Measurements from ENCODE around the gene EMILIN2.

The EMILIN2 gene

DNA sequence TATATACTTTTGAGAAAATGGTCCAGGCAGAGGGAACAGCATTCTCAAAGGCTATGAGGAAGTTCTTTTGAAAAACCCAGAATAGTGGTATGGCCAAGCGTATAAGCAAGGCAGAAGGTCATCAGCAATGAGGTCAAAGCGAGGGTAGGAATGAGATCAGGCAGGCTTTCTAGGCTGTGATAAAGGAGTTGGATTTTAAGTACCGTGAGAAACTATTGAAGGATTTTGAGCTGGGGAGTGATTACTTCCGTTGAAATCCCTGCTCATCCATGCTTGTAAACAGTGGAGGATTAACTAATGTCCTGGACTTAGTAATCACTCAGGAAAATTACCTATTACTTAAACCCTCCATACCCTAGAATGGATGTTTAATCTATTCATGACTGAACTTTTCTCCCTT is 50.2 kb downstream of the EMILIN2 start:
- TF ChIP-seq, protein P1, sequence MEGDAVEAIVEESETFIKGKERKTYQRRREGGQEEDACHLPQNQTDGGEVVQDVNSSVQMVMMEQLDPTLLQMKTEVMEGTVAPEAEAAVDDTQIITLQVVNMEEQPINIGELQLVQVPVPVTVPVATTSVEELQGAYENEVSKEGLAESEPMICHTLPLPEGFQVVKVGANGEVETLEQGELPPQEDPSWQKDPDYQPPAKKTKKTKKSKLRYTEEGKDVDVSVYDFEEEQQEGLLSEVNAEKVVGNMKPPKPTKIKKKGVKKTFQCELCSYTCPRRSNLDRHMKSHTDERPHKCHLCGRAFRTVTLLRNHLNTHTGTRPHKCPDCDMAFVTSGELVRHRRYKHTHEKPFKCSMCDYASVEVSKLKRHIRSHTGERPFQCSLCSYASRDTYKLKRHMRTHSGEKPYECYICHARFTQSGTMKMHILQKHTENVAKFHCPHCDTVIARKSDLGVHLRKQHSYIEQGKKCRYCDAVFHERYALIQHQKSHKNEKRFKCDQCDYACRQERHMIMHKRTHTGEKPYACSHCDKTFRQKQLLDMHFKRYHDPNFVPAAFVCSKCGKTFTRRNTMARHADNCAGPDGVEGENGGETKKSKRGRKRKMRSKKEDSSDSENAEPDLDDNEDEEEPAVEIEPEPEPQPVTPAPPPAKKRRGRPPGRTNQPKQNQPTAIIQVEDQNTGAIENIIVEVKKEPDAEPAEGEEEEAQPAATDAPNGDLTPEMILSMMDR (IDR thresholded peaks at IDR 0.05; ENCODE audit: low read depth, low read length): no peak
- H3K4me3 ChIP-seq (ENCODE audit: low read depth, low read length): no peak overlapping the region

DNA sequence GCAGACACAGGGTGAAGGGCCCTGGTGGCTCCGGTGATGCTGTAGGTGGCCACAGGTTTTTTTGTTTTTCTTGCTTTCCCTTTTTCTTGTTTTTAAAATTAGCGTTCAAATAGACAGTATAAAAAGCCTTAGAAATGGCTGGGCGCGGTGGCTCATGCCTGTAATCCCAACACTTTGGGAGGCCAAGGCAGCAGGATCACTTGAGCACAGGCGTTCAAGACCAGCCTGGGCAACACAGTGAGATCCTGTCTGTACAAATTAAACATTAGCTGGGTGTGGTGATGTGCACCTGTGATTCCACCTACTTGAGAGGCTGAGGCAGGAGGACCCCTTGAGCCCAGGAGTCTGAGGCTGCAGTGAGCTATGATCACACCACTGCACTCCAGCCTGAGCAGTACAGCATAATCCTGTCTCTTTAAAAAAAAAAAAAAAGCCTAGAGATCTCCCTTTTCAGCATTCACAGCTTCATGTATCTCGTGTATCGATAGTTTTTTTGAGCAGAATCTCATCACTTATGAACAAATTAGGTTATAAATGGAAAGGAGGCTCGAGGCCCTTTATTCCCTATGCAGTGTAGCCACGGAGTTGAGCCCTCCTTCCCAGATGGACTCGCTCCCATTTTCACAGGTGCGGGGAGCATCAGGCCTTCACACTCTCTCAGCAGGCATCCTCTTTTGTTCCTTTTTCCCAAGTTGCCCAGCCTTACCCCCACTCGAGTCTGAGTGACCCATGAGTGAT is 50.8 kb downstream of the EMILIN2 start:
- TF ChIP-seq, protein P1 (IDR thresholded peaks at IDR 0.05; ENCODE audit: low read depth, low read length): no peak
- H3K4me3 ChIP-seq (ENCODE audit: low read depth, low read length): no peak overlapping the region

DNA sequence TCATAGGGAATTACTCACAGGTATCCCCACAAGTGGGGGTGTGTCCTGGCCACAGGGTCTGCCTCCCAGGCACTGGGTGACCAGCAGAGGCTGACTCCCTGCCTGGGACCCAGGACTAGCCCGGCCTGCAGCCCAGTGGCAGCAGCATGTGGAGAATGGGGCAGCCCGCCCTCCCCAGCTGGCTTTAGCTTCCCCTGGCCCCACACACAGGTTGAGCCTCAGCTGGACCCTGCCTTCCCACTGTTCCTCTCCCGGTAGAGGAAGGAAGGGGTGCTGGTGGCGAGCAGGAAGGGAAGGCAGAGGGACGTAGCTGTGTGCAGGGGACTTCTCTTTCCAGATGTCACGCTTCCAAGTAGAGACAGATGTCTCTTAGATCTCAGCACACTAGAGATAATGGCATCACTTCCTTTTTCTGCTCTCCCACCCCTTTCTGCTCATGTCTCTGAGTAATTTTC is 51.4 kb downstream of the EMILIN2 start:
- TF ChIP-seq, protein P1 (IDR thresholded peaks at IDR 0.05; ENCODE audit: low read depth, low read length): no peak
- no peak overlapping the region for H3K4me3 ChIP-seq (ENCODE audit: low read depth, low read length)

DNA sequence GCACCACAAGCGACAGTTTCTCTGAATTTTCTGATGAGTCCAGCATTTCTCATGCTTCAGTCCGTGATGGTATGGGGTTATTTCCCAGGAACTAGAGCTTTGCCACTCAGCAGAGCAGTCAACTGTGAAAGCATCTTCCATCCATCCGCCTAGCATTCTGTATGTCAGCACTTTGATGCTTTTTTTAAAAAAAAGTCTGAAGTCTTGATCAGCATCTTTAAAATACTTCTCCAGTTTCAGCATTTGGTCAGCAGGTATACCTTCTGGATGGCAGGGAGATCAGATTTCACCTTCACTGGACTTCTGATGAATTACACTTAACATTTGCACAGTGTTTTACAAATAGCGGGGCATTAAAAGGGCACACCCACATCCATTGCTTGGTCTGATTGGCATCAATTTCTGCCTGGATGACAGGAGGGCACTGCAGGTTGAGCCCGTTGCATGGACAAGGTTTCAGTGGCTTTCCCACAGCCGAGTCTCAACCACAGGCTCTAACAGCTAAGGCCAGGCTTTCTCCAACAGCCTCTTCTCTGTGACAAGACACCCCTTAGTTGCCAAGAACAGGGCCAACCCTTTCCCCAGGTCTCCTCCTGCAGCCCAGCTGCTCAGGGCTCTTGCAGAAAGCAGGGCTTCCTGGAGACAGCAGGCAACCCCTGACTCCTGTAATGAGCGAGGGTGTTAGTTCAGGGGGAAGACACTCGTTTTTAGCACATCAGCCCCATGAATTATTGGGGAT is 54.0 kb downstream of the EMILIN2 start:
- TF ChIP-seq, protein P1 (IDR thresholded peaks at IDR 0.05; ENCODE audit: low read depth, low read length): no peak
- H3K4me3 ChIP-seq (ENCODE audit: low read depth, low read length): no peak overlapping the region

DNA sequence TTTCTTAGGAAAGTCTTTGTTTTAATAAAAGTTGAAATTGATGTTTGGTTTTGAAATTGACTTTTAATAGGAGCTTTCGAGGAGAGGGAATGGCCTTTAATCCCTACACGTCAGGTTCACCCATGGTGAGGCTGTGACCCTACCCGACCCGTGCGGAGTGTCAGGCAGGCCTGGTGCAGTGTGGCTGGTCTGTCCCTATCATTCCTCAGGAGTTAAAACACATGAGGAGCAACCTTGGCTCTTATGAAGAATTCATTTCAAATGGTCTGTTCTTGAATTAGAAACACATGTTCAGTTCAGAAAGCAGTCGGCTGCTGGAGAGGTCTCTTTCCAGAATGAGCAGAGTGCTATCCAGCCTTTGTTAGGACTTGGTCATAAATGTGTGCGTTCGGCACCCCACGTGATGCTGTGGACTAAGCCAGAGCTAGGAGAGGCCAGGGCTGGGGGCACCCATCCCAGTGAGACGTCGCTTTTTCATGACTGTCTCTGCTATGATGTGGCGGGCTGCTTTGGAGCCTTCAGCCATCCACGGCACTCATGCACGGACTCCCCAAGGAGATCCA is 54.7 kb downstream of the EMILIN2 start:
- TF ChIP-seq, protein P1 (IDR thresholded peaks at IDR 0.05; ENCODE audit: low read depth, low read length): no peak
- no peak overlapping the region for H3K4me3 ChIP-seq (ENCODE audit: low read depth, low read length)

DNA sequence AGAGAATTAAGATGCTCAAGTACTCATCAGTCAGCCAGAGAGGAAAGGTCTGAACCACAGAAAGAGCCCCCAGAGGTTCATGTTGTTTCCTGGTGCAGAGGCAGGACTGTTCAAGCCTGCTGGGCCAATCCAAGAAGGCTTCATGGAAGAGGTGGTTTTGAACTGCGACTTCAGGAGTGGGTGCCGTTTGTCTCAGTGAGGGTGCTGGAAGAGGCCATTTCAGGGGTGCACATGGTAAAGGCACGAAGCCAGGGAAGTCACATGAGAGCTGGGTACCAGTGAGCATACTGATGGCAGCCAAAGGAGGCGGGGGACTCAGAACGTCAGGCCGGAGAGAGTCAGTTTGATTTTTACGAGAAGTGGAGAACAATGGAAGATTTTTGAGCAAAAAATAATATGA is 55.5 kb downstream of the EMILIN2 start:
- TF ChIP-seq, protein P1 (IDR thresholded peaks at IDR 0.05; ENCODE audit: low read depth, low read length): no peak
- H3K4me3 ChIP-seq (ENCODE audit: low read depth, low read length): no peak overlapping the region

DNA sequence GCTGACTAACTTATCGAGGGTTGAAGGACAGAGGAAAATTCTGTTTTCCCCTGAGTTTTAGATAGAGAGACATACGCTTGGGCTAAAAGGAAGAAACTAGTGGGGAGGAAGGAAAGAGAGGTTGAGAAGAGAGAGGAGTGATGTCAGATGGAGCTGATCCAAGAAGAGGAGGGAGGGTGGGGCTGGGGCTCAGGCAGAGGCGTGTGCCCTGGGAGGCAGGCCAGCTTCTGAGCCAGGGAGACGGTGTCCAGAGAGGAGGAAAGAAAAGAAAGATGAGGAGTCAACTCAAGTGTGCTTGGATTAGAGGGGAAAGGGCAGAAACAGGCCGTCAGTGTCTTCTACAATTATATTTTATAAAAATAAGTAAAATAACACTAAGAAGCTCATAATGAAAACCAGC is 56.2 kb downstream of the EMILIN2 start:
- TF ChIP-seq, protein P1 (IDR thresholded peaks at IDR 0.05; ENCODE audit: low read depth, low read length): no peak

More for the DNA sequence above, 56.2 kb downstream of the EMILIN2 start:
- H3K4me3 ChIP-seq (ENCODE audit: low read depth, low read length): no peak overlapping the region

Data from WI38 (cell line).